CD4-positive, alpha-beta T cell treated with Interleukin-17A for 4 hours (primary cell): ENCODE measurements around the gene TMSB4X.
"Not testable (repeated sequence)": the region's sequence is repeated elsewhere in the genome, so short reads cannot be mapped to it uniquely, and the experiment has no call there.

Experiments
- DNase-seq: peaks from one replicate; pipeline ENCODE4 v3.0.0-alpha.2; 2020; ENCODE audit warnings: mixed read lengths

Gene TMSB4X

GRCh38 chrX:12976819-12977732 is 2.2 kb downstream of the TMSB4X start:
- DNase-seq, result not testable (repeated sequence)

GRCh38 chrX:12977761-12978204 is 2.9 kb downstream of the TMSB4X start:
- no peak for DNase-seq

GRCh38 chrX:12978205-12979025 is 3.5 kb downstream of the TMSB4X start:
- peak; percentile 80 for DNase-seq

- DNase-seq, result peak; percentile 26
Measured at GRCh38 chrX:12979026-12979607, 4.2 kb downstream of the TMSB4X start.

GRCh38 chrX:12979616-12980015 is 4.7 kb downstream of the TMSB4X start:
- DNase-seq, result peak; percentile 18

DNA sequence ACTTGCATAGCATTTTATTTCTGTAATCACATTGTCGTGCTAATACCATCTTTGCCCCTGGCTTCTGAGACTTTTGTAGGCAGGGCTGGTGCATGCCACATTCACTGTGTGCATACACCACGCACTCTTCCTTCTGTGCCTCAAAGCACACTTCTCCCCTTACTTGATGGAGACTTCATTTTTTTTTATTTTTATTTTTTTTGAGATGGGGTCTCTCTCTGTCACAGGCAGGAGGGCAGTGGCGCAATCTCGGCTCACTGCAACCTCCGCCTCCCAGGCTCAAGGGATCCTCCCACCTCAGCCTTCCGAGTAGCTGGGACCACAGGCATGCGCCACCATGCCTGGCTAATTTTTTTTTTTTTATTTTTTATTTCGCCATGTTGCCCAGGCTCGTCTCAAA is 5.1 kb downstream of the TMSB4X start:
- peak; percentile 52 for DNase-seq

GRCh38 chrX:12981880-12982279 is 7.0 kb downstream of the TMSB4X start:
- DNase-seq, result peak; percentile 17

DNA sequence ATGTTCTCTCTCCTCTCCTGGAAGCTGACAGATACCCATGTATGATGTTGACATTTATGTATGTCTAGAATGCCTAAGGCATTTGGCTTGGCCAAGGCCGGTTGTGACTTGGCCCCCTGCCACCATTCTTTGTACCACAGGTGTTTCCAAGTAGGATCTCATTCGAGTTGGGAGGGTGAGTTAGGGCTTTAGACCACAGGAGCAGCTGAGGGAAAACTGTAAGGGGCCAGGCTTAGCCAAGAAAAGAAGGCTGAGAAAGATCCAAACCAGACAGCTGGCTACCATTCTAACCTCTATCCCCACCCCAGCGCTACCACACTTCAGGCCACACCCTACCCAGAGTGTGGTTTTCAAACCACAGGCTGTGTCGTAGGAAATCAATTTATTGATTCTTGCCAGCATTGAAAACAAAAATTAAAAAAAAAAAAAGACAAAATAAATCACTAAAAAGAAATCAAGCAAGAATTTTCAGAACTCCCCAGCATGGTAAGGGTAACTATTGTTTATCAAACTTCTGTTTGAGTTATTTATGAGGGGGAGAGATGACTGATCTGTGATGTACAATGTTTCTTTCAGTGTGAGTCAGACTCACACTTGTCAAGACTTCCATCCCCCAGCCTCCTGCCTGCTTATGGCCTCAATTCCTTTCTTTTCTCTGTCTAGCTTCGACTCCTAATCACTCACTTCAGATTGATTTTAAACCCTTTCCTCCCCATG is 9.9 kb downstream of the TMSB4X start:
- peak; percentile 70 for DNase-seq

DNA sequence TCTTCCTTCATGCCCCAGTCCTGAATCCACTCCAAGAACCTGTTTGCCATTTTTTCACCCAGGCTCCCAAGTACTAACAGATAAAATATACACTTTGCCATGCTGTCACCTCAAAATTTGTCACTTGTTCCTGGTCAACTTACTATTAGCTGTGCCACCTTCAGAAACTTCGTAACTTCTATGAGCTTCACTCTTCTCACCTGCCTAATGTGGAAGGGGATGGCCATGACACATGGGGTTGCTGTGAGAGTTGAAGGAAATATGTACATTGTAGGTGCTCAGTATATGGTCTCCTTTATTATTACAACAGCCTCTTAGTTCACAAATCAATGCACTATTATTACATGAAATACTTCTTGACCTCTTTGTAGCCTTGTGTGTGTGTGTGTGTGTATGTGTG is 10.4 kb downstream of the TMSB4X start:
- peak; percentile 12 for DNase-seq

DNA sequence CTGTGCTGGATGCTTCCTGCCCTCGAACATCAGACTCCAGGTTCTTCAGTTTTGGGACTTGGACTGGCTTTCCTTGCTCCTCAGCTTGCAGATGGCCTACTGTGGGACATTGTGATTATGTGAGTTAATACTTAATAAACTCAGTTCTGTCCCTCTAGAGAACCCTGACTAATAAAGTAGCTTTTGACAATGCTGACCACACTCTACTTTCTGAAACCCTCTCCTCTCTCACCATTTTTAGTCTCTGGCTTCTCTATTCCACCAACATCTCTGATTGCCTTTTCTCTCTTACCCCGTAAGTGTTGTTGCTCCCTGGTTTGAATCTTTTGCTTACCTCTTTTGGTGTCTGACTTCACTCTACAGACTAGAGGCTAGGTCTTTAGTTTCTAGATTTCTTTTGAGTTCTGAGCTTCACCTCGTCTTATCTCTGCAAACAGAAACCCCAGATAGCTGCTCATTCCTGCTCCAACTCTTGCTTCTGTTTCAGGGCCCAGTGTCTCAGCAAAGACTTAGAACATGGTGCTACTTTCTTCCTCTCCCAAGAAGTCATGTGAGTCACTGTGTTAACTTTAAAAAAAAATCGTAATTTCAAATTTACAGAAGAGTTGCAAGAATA is 11.4 kb downstream of the TMSB4X start:
- DNase-seq, result no peak

DNA sequence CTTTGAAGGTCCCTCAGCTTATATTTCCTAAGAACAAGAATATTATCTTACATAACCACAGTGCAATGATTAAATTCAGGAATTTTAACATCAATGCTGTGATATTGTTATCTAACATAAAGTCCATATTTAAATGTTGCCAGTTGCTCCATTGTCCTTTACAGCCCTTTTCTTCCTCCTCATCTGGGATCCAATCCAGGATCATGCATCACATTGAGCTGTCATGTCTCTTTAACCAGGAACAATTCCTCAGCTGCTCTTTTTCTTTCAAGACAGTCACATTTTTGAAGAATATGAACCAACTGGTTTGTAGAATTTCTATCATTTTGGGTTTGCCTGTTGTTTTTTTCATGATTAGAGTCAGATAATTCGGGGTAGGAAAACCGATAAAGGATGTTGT is 12.0 kb downstream of the TMSB4X start:
- no peak for DNase-seq

DNA sequence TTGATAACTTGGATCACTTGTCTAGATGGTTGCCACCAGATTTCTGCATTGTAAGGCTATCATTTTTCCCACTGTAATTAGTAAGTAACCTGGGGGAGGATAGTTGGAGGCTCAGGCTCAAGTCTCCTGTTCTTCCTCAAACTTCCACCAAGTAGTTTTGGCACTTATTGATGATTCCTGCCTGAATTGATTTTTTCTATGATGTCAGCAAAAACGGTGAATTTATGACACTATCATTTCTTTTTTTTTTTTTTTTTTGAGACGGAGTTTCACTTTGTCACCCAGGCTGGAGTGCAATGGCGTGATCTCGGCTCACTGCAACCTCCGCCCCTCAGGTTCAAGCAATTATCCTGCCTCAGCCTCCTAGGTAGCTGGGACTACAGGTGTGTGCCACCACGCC is 12.4 kb downstream of the TMSB4X start:
- DNase-seq, result no peak

DNA sequence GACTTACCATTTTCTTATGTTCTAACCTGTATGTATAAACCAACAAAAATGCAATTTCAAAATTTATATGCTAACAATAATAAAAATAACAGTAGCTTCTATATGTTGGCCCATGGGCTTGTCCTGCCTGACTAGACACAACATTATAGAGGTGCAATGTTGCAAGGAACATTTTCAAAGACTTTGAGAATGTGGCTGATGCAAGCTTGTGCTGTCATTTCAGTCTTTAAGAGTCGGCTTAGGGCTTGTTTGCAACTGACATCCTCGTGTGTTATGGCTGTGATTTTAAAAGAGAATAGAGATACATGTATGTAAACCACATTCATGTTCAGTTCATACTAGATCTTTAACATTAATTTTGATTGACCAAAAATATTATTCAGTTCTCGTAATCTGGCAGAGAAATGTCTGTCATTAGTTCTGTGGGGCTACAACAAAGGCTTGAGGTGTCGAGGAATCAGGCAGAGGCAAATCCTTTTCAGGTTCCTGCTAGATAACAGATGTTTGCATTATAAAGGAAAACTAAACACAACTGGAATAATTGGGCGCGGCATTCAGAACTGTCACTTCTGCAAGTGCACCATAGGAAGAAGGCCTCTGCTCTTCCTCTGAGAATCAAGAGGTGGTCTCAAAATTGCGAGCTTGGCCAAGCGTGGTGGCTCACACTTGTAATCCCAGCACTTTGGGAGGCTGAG is 13.1 kb downstream of the TMSB4X start:
- no peak for DNase-seq

DNA sequence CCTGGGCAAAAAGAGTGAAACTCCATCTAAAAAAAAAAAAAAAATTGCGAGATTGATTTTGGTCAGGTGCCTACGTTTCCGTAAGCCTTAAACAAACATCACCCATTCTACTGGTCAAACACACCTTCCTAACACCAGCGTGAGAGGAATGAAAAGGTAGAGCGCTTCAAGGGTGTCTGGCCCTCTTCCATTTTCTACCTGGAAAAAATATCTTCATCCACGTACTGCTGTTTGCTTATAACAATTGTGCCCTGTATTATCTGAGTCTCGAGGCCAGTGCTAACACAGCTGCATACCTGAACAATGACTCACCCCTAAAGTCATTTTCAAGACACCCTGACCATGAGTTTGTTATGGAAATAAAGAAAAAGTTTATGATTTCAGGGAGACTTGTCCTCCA is 13.9 kb downstream of the TMSB4X start:
- DNase-seq, result no peak

- DNase-seq, result no peak
Measured at GRCh38 chrX:12989461-12989860, 14.6 kb downstream of the TMSB4X start.

DNA sequence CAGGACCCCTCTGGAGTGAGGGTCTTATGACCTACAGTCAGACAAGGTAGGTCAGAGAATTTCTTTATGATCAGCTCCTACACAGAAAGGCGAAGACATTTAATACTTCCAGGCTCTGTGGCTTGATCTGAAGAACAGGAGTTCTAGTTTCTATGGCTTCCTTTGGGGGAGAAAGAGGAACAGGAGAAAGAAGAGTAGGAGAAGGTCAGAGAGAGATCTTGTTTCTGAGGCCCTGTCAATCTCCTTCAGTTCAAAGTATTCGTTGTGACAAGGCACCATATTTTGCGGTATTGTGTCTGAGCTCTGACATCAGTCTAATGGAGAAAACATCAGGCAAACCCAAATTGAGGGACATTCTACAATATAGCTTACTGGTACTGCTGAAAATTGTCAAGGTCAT is 16.7 kb downstream of the TMSB4X start:
- DNase-seq, result no peak

GRCh38 chrX:12992544-12993118 is 17.7 kb downstream of the TMSB4X start:
- DNase-seq, result no peak

DNA sequence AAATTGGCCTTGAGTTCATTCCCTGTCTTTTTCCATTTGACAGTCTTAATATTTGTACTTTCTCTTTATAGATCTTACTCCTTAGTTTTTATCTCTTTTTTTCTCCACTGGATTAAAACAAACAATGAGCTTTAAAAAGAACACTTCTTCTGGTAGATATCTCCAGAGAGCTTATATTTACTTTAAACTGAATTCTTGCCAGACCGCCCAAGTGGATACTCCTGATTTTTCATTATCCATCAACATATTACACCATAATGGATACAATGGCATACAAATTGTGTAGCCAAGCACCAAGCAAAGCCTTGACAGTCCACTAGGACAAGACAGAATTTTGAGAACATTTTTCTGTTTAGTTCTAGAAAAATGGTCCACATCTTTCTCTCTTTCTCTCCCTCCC is 18.9 kb downstream of the TMSB4X start:
- DNase-seq, result no peak

GRCh38 chrX:12994321-12994720 is 19.4 kb downstream of the TMSB4X start:
- DNase-seq, result no peak

- no peak for DNase-seq
Measured at GRCh38 chrX:12996934-12997435, 22.1 kb downstream of the TMSB4X start.
